GM19025 (cell line): ENCODE measurements around the gene PELI2.

Source experiments
- ATAC-seq: cut with Tn5 transposase; IDR thresholded peaks from one replicate; pipeline ENCODE4 v1.9.1; 2021; ENCODE audit warnings: mild to moderate bottlenecking, low read depth, moderate library complexity; ENCODE audit not compliant: unreplicated experiment

Gene PELI2

DNA sequence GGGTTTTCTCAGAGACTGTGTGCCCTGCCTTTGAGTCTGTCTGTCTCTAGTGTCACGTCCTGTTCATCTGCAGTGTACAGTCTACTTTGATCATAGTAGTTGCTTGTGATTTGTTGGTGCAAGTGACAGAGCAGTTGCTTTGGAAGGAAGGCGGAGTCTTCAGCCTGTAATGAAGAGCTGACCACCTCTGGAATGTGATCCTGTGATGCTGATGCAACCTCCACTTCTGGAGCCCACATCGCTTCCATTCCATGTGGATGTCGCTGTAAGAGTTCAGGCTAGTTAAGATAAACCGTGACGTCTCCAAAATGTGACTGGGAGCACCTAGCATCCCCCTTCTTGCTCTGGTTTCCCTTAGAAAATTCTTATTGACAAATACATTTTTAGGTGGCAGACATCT, 51.8 kb downstream of the PELI2 start:
- ATAC-seq = no peak

DNA sequence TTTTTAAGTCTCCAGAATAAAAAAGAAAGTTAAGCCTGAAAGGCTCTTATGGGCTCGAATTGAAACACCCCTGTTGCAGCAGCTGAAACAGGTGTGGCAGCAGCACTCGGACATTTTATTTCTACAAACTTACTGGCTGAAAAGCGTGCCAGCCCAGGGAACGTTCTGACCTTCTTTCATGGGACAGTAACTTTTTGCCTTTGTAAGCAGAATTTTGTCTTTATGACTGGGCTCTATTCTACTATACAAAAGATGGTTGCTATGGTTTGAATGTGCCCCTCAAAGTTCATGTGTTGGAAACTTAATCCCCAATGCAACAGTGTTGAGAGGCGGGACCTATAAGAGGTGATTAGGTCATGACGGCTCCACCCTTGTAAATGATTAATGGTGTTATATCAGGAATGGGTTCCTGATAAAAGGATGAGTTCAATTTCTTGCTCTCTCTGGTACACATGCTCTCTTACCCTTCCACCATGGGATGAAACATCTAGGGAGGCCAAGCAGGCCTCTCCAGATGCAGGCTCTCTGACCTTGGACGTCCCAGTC, 52.7 kb downstream of the PELI2 start:
- no peak for ATAC-seq

DNA sequence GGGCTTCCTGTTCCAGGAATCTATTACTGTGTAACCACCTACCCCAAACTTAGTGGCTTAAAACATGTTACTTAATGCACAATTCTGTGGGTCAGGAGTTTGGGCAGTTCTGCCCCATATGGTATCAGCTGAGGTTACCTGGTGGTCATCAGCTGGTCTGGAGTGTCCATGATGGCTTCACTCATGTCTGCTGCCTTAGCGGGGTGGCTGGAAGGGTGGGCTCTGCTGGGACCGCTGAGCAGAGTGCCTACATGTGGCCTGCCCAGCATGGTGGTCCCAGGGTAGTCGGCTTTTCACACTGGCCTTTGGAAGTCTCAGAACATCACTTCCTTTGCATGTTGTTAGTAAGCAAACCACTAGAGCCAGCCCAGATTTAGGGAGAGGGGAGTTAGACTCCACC, 53.9 kb downstream of the PELI2 start:
- no peak for ATAC-seq

GRCh38 chr14:56172571-56172971, 54.4 kb downstream of the PELI2 start:
- ATAC-seq = no peak

DNA sequence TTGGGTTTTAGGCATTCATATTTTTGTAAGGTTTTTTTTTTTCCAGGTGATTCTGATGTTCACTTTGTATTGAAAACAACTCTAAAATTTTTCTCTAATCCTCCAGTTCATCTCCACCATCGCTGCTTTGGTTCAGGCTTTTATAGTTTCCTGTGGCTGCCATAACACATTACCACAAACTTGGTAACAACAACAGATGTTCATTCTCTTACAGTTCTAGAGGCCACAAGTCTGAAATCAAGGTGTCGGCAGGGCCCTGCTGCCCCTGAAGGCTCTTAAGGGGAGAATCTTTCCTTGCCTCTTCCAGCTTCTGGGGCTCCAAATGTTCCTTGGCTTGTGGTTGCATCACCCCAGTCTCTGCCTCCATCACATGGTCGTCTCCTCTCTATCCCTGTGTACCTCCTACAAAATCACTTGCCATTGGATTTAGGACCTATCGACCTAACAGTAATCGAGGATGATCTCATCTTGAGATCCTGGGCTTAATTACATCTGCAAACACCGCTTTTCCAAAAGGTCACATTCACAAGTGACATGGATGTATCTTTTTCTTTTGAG, 55.2 kb downstream of the PELI2 start:
- no peak for ATAC-seq

- no peak for ATAC-seq
These were observed 57.6 kb downstream of the PELI2 start for GRCh38 chr14:56175773-56176172.

- ATAC-seq = no peak
These were observed 58.3 kb downstream of the PELI2 start for GRCh38 chr14:56176530-56176929.

DNA sequence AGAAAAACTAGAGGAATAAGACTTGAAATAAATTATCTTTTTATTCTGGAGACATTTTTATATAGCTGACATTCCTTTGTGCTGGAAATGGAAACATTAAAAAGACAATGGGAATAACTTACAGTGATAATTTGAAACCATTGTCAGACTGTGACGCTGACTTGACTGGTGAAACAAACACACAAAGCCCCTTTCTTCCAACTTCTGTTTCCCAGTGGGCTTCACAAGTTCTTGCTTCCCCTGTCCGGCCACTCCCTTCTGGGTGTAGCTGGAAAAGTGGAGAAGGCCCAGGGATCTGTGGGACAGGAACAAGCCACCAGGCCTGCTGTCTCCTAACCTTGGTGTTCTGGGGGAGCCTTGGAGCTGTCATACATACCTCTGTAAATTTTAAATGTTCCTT, 58.8 kb downstream of the PELI2 start:
- ATAC-seq = no peak

DNA sequence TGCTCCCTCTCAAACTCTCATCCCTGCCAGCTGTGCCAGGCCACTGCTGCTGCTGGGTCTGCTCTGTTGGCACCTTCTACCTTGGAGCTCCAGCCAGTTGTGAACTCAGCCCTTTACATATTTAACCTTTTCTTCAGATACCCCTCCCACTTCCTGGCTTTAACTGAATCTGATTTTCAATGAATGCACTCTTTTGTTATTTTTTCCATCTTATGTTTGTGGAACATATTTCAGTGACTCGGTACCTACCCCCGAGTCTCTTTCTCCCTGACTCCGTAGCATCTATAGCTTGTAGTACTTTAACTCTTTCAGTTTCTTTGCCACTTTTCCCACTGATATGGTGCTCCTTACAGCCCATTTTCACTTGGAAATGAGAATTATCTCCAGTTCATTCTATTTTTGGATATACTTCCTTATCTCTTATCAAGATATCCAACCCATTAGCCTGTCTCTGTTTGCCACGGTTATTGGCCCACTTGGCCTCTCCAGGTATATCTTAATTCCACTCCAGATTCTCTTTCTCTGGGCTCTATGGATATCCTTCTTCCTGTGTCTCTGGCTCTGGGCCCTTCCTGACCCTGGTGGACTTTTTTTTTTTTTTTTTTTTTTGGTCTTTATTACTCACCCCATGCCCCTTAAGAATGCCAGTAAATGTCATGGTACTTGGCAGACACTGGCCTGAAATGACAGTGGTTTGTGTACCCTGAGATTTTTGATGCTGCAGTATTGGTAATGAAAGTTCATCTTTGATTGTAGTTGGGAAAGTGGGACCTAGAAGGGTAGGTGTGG, 62.7 kb downstream of the PELI2 start:
- no peak for ATAC-seq

- no peak for ATAC-seq
These were observed 63.5 kb downstream of the PELI2 start for GRCh38 chr14:56181681-56182085.

- no peak for ATAC-seq
These were observed 64.2 kb downstream of the PELI2 start for GRCh38 chr14:56182410-56182809.

GRCh38 chr14:56183631-56184157, 65.5 kb downstream of the PELI2 start:
- no peak for ATAC-seq

- ATAC-seq = no peak
These were observed 67.8 kb downstream of the PELI2 start for GRCh38 chr14:56185992-56186391.

DNA sequence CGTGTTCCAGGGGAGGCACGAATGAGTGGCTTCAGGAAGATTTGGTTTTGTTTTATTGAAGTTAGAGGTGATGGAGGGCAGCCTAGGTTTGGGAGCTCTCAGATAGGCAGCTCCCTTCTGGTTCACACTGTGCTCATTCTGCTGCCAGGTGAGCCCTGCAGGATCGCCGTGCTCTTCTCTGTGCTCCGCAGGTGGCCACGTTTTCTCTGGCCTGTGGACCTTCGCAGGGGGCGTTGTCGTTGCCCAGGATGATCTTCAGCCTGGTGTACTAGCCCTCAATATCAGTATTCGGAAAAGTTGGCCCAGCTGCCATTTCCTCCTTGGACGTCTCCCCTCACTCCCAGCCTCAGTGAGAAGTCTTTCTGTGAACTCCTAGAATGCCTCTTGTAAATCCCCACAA, 69.5 kb downstream of the PELI2 start:
- no peak for ATAC-seq

- ATAC-seq = no peak
These were observed 71.1 kb downstream of the PELI2 start for GRCh38 chr14:56189307-56189706.

DNA sequence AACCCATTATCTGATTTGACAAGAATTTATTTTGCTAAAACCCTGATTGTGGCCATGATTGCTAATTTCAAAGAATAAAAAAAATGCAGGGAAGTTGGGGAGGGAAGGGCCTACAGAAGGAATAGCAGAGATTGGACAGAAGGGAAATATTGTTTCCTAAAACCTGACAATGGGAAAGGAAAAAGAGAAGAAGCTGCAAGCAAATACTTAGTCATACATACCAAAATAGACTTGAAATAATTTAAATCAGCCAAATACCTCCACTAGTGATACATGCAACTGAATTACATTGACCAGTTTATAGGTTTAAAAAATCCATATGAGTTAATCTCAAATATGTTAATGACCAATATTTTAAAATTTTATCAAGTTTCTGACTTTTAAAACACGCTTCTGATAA, 75.1 kb downstream of the PELI2 start:
- no peak for ATAC-seq

GRCh38 chr14:56194042-56194441, 75.8 kb downstream of the PELI2 start:
- ATAC-seq = no peak

- ATAC-seq = no peak
These were observed 77.0 kb downstream of the PELI2 start for GRCh38 chr14:56195223-56195622.

DNA sequence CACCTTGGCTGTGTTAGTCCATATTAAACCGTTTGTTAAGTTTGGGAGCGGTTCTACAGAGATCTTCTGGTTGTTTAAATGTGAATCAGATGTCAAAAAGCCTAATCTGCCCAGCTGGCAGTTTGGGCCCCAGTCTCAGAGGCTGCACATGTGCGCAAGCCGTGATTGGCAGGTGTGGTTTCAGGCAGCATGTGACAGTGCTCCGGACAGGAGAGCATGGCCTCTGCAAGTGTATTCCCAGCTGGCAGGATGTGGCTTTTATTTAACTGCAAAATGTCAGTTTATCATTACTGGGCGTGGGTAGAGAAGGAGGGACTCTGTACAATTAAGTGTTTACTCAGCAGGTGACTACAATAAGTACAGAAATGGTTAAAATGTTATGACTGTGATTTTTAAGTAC, 77.5 kb downstream of the PELI2 start:
- ATAC-seq = peak; percentile 48

GRCh38 chr14:56196274-56196673, 78.1 kb downstream of the PELI2 start:
- no peak for ATAC-seq

DNA sequence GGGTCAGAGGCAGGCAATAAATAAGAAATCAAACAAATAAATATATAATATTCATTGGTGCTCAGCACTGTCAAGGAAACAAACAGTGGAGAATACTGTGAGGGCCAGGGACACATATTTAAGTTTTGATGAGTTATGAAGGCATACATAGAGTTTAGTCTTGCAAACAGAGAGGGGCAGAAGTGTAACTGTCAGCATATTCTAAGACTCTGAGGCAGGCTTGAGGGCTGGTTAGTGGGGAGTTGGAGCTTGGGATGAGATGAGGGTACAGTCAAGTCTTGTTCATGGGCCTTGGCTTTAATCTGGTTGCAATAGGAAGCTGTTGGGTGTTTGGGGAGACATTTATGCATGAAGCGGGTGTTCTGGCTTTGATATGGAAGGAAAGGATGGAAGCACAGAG, 78.9 kb downstream of the PELI2 start:
- ATAC-seq = no peak

GRCh38 chr14:56198438-56198837, 80.2 kb downstream of the PELI2 start:
- ATAC-seq = no peak
